Trophoblast cell (in vitro differentiated cells and primary cell): Measurements from ENCODE around the gene ZGPAT.

ENCODE experiments used
- DNase-seq, 2 donors: peaks; one replicate each; pipeline ENCODE4 v3.0.0-alpha.2; 2016
- H2AFZ ChIP-seq: 2 replicates; pipeline ENCODE4 v1.6.1; 2013; ENCODE audit warnings: low read length, moderate library complexity, mild to moderate bottlenecking; ENCODE audit not compliant: insufficient read depth, poor library complexity
- H2AK5ac ChIP-seq: 2 replicates; pipeline ENCODE4 v1.6.1; 2013; ENCODE audit warnings: mild to moderate bottlenecking, low read length
- H2BK120ac ChIP-seq: 2 replicates; pipeline ENCODE4 v1.6.1; 2013; ENCODE audit warnings: low read length, mild to moderate bottlenecking, moderate library complexity; ENCODE audit not compliant: insufficient read depth, poor library complexity
- H2BK12ac ChIP-seq: 2 replicates; pipeline ENCODE4 v1.6.1; 2013; ENCODE audit warnings: mild to moderate bottlenecking, low read length, moderate library complexity
- H2BK5ac ChIP-seq: 2 replicates; pipeline ENCODE4 v1.6.1; 2013; ENCODE audit warnings: low read length, low read depth, moderate library complexity, mild to moderate bottlenecking; ENCODE audit not compliant: poor library complexity
- H3K14ac ChIP-seq: 2 replicates; pipeline ENCODE4 v1.6.1; 2013; ENCODE audit warnings: mild to moderate bottlenecking, low read length
- H3K18ac ChIP-seq: 2 replicates; pipeline ENCODE4 v1.6.1; 2013; ENCODE audit warnings: mild to moderate bottlenecking, low read length
- H3K23ac ChIP-seq: 2 replicates; pipeline ENCODE4 v1.6.1; 2013; ENCODE audit warnings: low read length
- H3K27ac ChIP-seq: 2 replicates; pipeline ENCODE4 v1.5.1; 2013; ENCODE audit warnings: low read depth, mild to moderate bottlenecking, inconsistent platforms, low read length, moderate library complexity
- H3K27me3 ChIP-seq: 2 replicates; pipeline ENCODE4 v1.6.1; 2013; ENCODE audit warnings: inconsistent platforms, mild to moderate bottlenecking, low read length, moderate library complexity; ENCODE audit not compliant: insufficient read depth
- H3K36me3 ChIP-seq, 2 experiments: 1 replicate in 1 of 2; 2 replicates in 1 of 2; pipeline ENCODE4 v1.6.1; 2013; ENCODE audit warnings: low read length in 2 of 2, mild to moderate bottlenecking in 2 of 2, moderate library complexity in 1 of 2; ENCODE audit not compliant: insufficient read depth in 2 of 2, control insufficient read depth in 1 of 2
- H3K4ac ChIP-seq: 2 replicates; pipeline ENCODE4 v1.6.1; 2013; ENCODE audit warnings: low read depth, mild to moderate bottlenecking, low read length, moderate library complexity
- H3K4me1 ChIP-seq, 2 experiments: 1 replicate in 1 of 2; 2 replicates in 1 of 2; pipeline ENCODE4 v1.6.1; 2013; ENCODE audit warnings: low read length in 2 of 2, mild to moderate bottlenecking in 2 of 2, moderate library complexity in 1 of 2; ENCODE audit not compliant: insufficient read depth in 2 of 2, control insufficient read depth in 1 of 2
- H3K4me2 ChIP-seq: 2 replicates; pipeline ENCODE4 v1.6.1; 2013; ENCODE audit warnings: inconsistent platforms, mild to moderate bottlenecking, low read length, moderate library complexity
- H3K4me3 ChIP-seq: 2 replicates; pipeline ENCODE4 v1.5.1; 2013; ENCODE audit warnings: mild to moderate bottlenecking, low read depth, low read length, inconsistent platforms
- H3K79me1 ChIP-seq: one replicate; pipeline ENCODE4 v1.6.1; 2013; ENCODE audit warnings: low read length
- H3K79me2 ChIP-seq: 2 replicates; pipeline ENCODE4 v1.6.1; 2013; ENCODE audit warnings: low read length, mild to moderate bottlenecking; ENCODE audit not compliant: control insufficient read depth, insufficient read depth, poor library complexity
- H3K9ac ChIP-seq: 2 replicates; pipeline ENCODE4 v1.6.1; 2013; ENCODE audit warnings: mild to moderate bottlenecking, low read length
- H3K9me3 ChIP-seq: 2 replicates; pipeline ENCODE4 v1.6.1; 2013; ENCODE audit warnings: low read depth, mild to moderate bottlenecking, control low read depth, inconsistent platforms, low read length; ENCODE audit not compliant: insufficient read depth
- H4K12ac ChIP-seq: 2 replicates; pipeline ENCODE4 v1.6.1; 2013; ENCODE audit warnings: low read depth, mild to moderate bottlenecking, low read length, moderate library complexity
- H4K8ac ChIP-seq: 2 replicates; pipeline ENCODE4 v1.6.1; 2013; ENCODE audit warnings: low read depth, mild to moderate bottlenecking, low read length, moderate library complexity
- H4K91ac ChIP-seq: one replicate; pipeline ENCODE4 v1.6.1; 2013; ENCODE audit warnings: low read depth, mild to moderate bottlenecking, low read length, moderate library complexity
- WGBS: extraction: QIAGEN DNeasy Blood & Tissue Kit; methylation state at CpG from one replicate; pipeline ENCODE4 v1.1.7; 2013; ENCODE audit warnings: missing lambda C conversion rate; ENCODE audit not compliant: insufficient read length, insufficient coverage; ENCODE audit errors: extremely low coverage; 5-methylcytosine and 5-hydroxymethylcytosine counted together

ZGPAT gene

DNA sequence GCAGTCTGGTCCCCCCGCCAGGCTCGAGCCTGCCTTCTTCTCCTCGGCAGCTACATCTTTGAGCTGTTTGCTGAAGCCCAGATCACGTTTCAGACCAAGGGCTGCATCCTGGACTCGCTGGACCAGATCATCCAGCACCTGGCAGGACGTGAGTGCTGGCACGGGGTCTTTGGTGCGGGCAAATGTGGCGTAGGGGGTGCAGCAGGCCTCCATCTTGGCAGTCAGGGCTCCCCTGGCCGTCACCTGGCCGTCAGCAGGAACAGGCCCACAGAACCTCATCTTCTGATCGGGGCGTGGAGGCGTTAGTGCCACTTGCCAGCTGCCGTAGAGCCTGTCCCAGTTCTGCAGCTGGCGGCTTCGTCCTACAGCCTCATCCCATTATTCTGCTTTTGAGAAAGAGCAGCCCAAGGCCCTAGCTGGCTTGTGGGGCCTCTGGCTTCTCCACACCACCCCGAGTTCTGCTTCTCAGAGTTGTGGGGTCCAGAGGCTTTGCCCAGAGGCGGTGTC, 28.0 kb upstream of the ZGPAT start:
- Histone ChIP-seq H4K12ac (no peak overlapping the region), H3K4me1 (peaks cover 19 to 20% of the 10 kb centered on the region in 2 experiments), H2BK120ac (no peak overlapping the region), H4K8ac (no peak overlapping the region), H3K4me2 (no peak overlapping the region), H3K9ac (no peak overlapping the region), H3K79me2 (peaks cover 6% of the 10 kb centered on the region), H3K9me3 (peaks cover 8% of the 10 kb centered on the region), H3K27ac (no peak overlapping the region), H2AK5ac (no peak overlapping the region), H3K23ac (no peak overlapping the region), H3K4ac (no peak overlapping the region), H3K79me1 (peaks cover 12% of the 10 kb centered on the region), H3K14ac (no peak overlapping the region), H3K27me3 (no peaks in the 10 kb centered on the region), H2BK12ac (peak overlapping the region; percentile 10), H2BK5ac (no peak overlapping the region), H4K91ac (peak overlapping the region; percentile 57), H2AFZ (no peak overlapping the region), H3K18ac (no peak overlapping the region), H3K36me3 (peaks cover 26 to 38% of the 10 kb centered on the region in 2 experiments), H3K4me3 (no peak overlapping the region)
- no CpG with 5 or more reads among the region's 19 CpGs for WGBS
- DNase-seq: no peak

DNA sequence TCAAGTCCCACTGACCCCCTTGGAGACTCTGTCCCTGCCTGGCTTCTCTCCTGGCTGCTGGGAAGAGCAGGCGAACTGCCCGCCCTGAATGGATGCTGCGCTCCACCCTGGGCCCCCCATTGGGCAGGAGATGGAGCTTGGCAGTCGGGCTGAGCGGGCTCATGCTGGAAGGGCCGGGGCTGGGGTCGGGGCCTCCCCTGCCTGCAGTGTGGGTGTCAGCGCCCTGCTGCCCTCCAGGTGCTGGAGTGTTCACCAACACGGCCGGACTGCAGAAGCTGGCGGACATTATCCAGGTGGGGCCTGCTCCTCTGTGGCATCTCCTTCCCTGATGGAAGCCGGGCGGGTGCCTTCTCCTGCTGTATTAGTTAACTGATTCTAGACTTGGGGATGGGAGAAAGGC, 27.4 kb upstream of the ZGPAT start:
- Histone ChIP-seq H3K4me1 (peaks cover 19 to 20% of the 10 kb centered on the region in 2 experiments), H2AFZ (no peak overlapping the region), H3K14ac (no peak overlapping the region), H3K18ac (no peak overlapping the region), H4K91ac (no peak overlapping the region), H3K23ac (no peak overlapping the region), H3K36me3 (peaks cover 22 to 37% of the 10 kb centered on the region in 2 experiments), H3K4ac (no peak overlapping the region), H2BK5ac (no peak overlapping the region), H4K8ac (no peak overlapping the region), H3K27ac (no peak overlapping the region), H3K79me1 (peaks cover 12% of the 10 kb centered on the region), H2BK12ac (no peak overlapping the region), H3K27me3 (no peaks in the 10 kb centered on the region), H3K9me3 (peaks cover 8% of the 10 kb centered on the region), H3K79me2 (peaks cover 6% of the 10 kb centered on the region), H4K12ac (no peak overlapping the region), H3K4me2 (no peak overlapping the region), H3K4me3 (no peak overlapping the region), H2AK5ac (no peak overlapping the region), H3K9ac (no peak overlapping the region), H2BK120ac (no peak overlapping the region)
- no peak for DNase-seq
- WGBS: no CpG with 5 or more reads among the region's 13 CpGs

DNA sequence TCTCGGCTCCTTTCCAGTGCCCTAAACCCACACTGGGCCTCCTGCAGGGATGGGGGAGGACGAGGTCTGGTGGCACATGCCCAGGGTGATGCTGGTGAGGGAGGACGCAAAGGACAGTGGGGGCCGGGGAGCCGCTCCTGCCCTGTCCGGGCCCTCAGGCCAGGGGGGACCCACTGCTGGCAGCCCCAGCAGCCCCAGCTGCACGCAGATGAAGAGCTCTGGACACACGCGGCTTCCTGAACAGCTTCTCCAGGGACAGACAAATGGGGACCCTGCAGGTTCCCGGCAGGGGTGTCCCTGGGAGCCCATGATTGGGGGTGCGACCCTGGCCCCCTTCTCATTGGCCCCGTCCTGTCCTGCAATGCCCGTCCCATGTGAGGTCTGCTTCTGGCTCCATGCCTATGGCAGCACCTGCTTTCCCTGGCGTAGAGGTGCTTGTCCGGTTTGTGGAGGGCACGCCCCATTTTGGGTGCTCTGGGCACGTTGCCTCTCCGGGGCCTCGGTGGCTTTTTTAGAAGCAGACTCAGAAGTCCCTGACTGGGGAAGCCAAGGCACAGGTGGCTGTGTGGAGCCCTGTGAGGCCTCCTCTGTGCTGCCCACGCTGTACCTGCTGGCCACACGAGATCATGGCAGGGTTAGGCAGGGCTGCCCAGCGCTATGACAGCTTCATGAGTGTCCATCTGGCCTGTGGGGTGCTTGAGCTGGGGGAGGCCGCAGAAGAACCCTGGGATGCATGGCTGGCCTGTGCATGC, 26.8 kb upstream of the ZGPAT start:
- no peaks in the 10 kb centered on the region for H3K27me3 ChIP-seq
- peak overlapping the region; percentile 88 for H3K27ac ChIP-seq
- peak overlapping the region; percentile 38 for H2BK12ac ChIP-seq
- peaks cover 8% of the 10 kb centered on the region for H3K9me3 ChIP-seq
- peak overlapping the region; percentile 85 for H2AK5ac ChIP-seq
- no peak overlapping the region for H3K23ac ChIP-seq
- peak overlapping the region; percentile 53 for H2AFZ ChIP-seq
- H3K14ac ChIP-seq: peak overlapping the region; percentile 72
- no peak overlapping the region for H3K9ac ChIP-seq
- H3K4me3 ChIP-seq: no peak overlapping the region
- H3K36me3 ChIP-seq: peaks cover 16 to 33% of the 10 kb centered on the region in 2 experiments
- H3K79me2 ChIP-seq: peaks cover 6% of the 10 kb centered on the region
- no CpG with 5 or more reads among the region's 23 CpGs for WGBS
- H3K79me1 ChIP-seq: peaks cover 14% of the 10 kb centered on the region
- DNase-seq: no peak
- peak overlapping the region; percentile 82 for H2BK120ac ChIP-seq
- peak overlapping the region; percentile 88 for H2BK5ac ChIP-seq
- H3K4me2 ChIP-seq: no peak overlapping the region
- H3K4me1 ChIP-seq: peaks cover 22 to 24% of the 10 kb centered on the region in 2 experiments
- peak overlapping the region; percentile 66 for H4K8ac ChIP-seq
- peak overlapping the region; percentile 23 for H3K4ac ChIP-seq
- peak overlapping the region; percentile 56 for H3K18ac ChIP-seq
- peak overlapping the region; percentile 22 for H4K12ac ChIP-seq
- peak overlapping the region; percentile 85 for H4K91ac ChIP-seq

DNA sequence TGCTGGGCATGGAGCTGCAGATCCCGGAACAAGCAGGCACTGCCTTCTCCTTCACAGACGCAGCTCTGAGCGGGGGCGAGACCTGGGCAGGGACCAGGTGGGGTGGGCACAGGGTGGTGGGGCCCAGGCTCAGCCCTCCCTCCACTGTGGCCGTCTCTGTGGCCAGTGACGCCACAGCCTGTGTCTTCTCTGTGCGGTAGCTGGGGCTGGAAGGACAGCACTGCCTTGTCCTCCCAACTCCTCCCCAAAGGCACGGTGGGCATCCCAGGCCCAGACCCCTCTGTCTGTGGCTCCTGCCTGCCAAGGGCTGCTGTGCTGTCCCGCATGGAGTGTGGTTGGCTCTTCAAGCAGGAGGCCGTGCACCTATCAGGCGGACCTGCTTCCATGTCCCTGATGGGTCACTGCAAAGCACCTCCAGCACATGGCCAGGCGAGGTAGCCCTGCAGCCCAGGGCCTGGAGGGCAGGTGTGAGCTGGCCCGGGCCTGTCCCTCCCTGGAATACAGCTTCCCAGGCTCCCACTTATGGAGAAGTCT, 26.2 kb upstream of the ZGPAT start:
- no CpG with 5 or more reads among the region's 13 CpGs for WGBS
- H2AK5ac ChIP-seq: peak overlapping the region; percentile 85
- H3K18ac ChIP-seq: peak overlapping the region; percentile 56
- H3K4me3 ChIP-seq: no peak overlapping the region
- H3K4ac ChIP-seq: peak overlapping the region; percentile 23
- peak in 1 of 2 donors; percentile 12 for DNase-seq
- H3K23ac ChIP-seq: no peak overlapping the region
- no peak overlapping the region for H3K4me2 ChIP-seq
- H3K79me1 ChIP-seq: peaks cover 20% of the 10 kb centered on the region
- peak overlapping the region; percentile 66 for H4K8ac ChIP-seq
- peak overlapping the region; percentile 22 for H4K12ac ChIP-seq
- H3K27ac ChIP-seq: peak overlapping the region; percentile 88
- H3K27me3 ChIP-seq: no peaks in the 10 kb centered on the region
- H2BK12ac ChIP-seq: peak overlapping the region; percentile 38
- H3K14ac ChIP-seq: peak overlapping the region; percentile 72
- H3K79me2 ChIP-seq: peaks cover 6% of the 10 kb centered on the region
- peaks cover 14 to 29% of the 10 kb centered on the region in 2 experiments for H3K36me3 ChIP-seq
- H2BK5ac ChIP-seq: peak overlapping the region; percentile 88
- H3K9me3 ChIP-seq: peaks cover 6% of the 10 kb centered on the region
- H3K4me1 ChIP-seq: peaks cover 29 to 30% of the 10 kb centered on the region in 2 experiments
- H4K91ac ChIP-seq: peak overlapping the region; percentile 85
- peak overlapping the region; percentile 82 for H2BK120ac ChIP-seq
- peak overlapping the region; percentile 53 for H2AFZ ChIP-seq
- no peak overlapping the region for H3K9ac ChIP-seq
